Mesenchymal stem cell (in vitro differentiated cells and primary cell): Measurements from ENCODE around the gene SIVA1.
A peak's percentile ranks its signal among the peaks of the same experiment; 100 is the strongest.

Experiments used
- DNase-seq: peaks from one replicate; pipeline ENCODE4 v3.0.0-alpha.2; 2013
- H2AFZ ChIP-seq: one replicate; pipeline ENCODE4 v1.6.1; 2013; ENCODE audit warnings: low read depth, mild to moderate bottlenecking, control low read depth, inconsistent platforms, low read length, moderate library complexity
- H2AK5ac ChIP-seq: 2 replicates; pipeline ENCODE4 v1.6.1; 2013; ENCODE audit warnings: low read length, moderate library complexity, mild to moderate bottlenecking, inconsistent platforms; ENCODE audit not compliant: severe bottlenecking
- H2BK120ac ChIP-seq: one replicate; pipeline ENCODE4 v1.6.1; 2013; ENCODE audit warnings: low read depth, mild to moderate bottlenecking, inconsistent platforms, low read length, moderate library complexity
- H2BK12ac ChIP-seq, 2 experiments: one replicate each; pipeline ENCODE4 v1.6.1; 2013; ENCODE audit warnings: inconsistent platforms in 2 of 2, low read length in 2 of 2, mild to moderate bottlenecking in 2 of 2, moderate library complexity in 2 of 2, control low read depth in 1 of 2
- H2BK15ac ChIP-seq: one replicate; pipeline ENCODE4 v1.6.1; 2013; ENCODE audit warnings: mild to moderate bottlenecking, low read depth, inconsistent platforms; ENCODE audit not compliant: poor library complexity, severe bottlenecking
- H2BK5ac ChIP-seq: 2 replicates; pipeline ENCODE4 v1.6.1; 2013; ENCODE audit warnings: low read depth, mild to moderate bottlenecking, low read length, control low read depth, inconsistent platforms; ENCODE audit not compliant: poor library complexity, severe bottlenecking
- H3K14ac ChIP-seq, 2 experiments: one replicate each; pipeline ENCODE4 v1.6.1; 2013; ENCODE audit warnings: inconsistent platforms in 2 of 2, low read length in 2 of 2, control low read depth in 1 of 2, mild to moderate bottlenecking in 1 of 2, moderate library complexity in 1 of 2
- H3K18ac ChIP-seq, 2 experiments: one replicate each; pipeline ENCODE4 v1.6.1; 2013; ENCODE audit warnings: inconsistent platforms in 2 of 2, low read length in 2 of 2, control low read depth in 1 of 2, low read depth in 1 of 2, mild to moderate bottlenecking in 1 of 2
- H3K23ac ChIP-seq, 2 experiments: one replicate each; pipeline ENCODE4 v1.6.1; 2013; ENCODE audit warnings: inconsistent platforms in 2 of 2, low read length in 2 of 2, mild to moderate bottlenecking in 2 of 2, moderate library complexity in 2 of 2, control low read depth in 1 of 2
- H3K27ac ChIP-seq: 2 replicates; pipeline ENCODE4 v1.5.1; 2013; ENCODE audit warnings: mild to moderate bottlenecking, moderate library complexity, low read length, control low read depth, inconsistent platforms; ENCODE audit not compliant: poor library complexity, severe bottlenecking
- H3K27me3 ChIP-seq, 2 experiments: 2 replicates each; pipeline versions ENCODE4 v1.6.1 to v1.7.0; 2013; ENCODE audit warnings: low read length in 2 of 2, mild to moderate bottlenecking in 2 of 2, moderate library complexity in 2 of 2, control low read depth in 1 of 2, inconsistent platforms in 1 of 2; ENCODE audit not compliant: control insufficient read depth in 1 of 2, insufficient read depth in 1 of 2
- H3K36me3 ChIP-seq, 2 experiments: 2 replicates each; pipeline versions ENCODE4 v1.6.1 to v1.7.0; 2013; ENCODE audit warnings: low read length in 2 of 2, control low read depth in 1 of 2, inconsistent platforms in 1 of 2, low read depth in 1 of 2, mild to moderate bottlenecking in 1 of 2; ENCODE audit not compliant: insufficient read depth in 2 of 2, control insufficient read depth in 1 of 2
- H3K4ac ChIP-seq, 2 experiments: one replicate each; pipeline ENCODE4 v1.6.1; 2013; ENCODE audit warnings: inconsistent platforms in 2 of 2, low read length in 2 of 2, mild to moderate bottlenecking in 2 of 2, moderate library complexity in 2 of 2, control low read depth in 1 of 2, low read depth in 1 of 2
- H3K4me1 ChIP-seq: 2 replicates; pipeline ENCODE4 v1.6.1; 2013; ENCODE audit warnings: low read depth, low read length, control low read depth; ENCODE audit not compliant: control insufficient read depth, insufficient read depth
- H3K4me2 ChIP-seq: 2 replicates; pipeline ENCODE4 v1.6.1; 2013; ENCODE audit warnings: low read length, mild to moderate bottlenecking, inconsistent platforms; ENCODE audit not compliant: poor library complexity, severe bottlenecking
- H3K4me3 ChIP-seq, 2 experiments: 2 replicates each; pipeline versions ENCODE4 v1.5.1 to v1.7.0; 2013; ENCODE audit warnings: low read length in 2 of 2, mild to moderate bottlenecking in 2 of 2, control low read depth in 1 of 2, low read depth in 1 of 2; ENCODE audit not compliant: insufficient read depth in 1 of 2
- H3K79me1 ChIP-seq: replicated peaks from 2 replicates; pipeline ENCODE4 v1.6.1; 2013; ENCODE audit warnings: mild to moderate bottlenecking, control low read depth, low read length, inconsistent platforms; ENCODE audit not compliant: poor library complexity, severe bottlenecking
- H3K9ac ChIP-seq: 2 replicates; pipeline ENCODE4 v1.7.0; 2013; ENCODE audit warnings: mild to moderate bottlenecking, low read length, moderate library complexity
- H3K9me3 ChIP-seq: 2 replicates; pipeline ENCODE4 v1.7.0; 2013; ENCODE audit warnings: mild to moderate bottlenecking, low read length; ENCODE audit not compliant: control insufficient read depth
- H4K8ac ChIP-seq: one replicate; pipeline ENCODE4 v1.6.1; 2013; ENCODE audit warnings: inconsistent platforms, mild to moderate bottlenecking, low read length, moderate library complexity
- H4K91ac ChIP-seq: one replicate; pipeline ENCODE4 v1.6.1; 2013; ENCODE audit warnings: mild to moderate bottlenecking, low read length, inconsistent platforms
- WGBS: methylation state at CpG from one replicate; pipeline ENCODE4 v1.1.7; 2013; ENCODE audit warnings: mixed read lengths; 5-methylcytosine and 5-hydroxymethylcytosine counted together

Gene SIVA1

DNA sequence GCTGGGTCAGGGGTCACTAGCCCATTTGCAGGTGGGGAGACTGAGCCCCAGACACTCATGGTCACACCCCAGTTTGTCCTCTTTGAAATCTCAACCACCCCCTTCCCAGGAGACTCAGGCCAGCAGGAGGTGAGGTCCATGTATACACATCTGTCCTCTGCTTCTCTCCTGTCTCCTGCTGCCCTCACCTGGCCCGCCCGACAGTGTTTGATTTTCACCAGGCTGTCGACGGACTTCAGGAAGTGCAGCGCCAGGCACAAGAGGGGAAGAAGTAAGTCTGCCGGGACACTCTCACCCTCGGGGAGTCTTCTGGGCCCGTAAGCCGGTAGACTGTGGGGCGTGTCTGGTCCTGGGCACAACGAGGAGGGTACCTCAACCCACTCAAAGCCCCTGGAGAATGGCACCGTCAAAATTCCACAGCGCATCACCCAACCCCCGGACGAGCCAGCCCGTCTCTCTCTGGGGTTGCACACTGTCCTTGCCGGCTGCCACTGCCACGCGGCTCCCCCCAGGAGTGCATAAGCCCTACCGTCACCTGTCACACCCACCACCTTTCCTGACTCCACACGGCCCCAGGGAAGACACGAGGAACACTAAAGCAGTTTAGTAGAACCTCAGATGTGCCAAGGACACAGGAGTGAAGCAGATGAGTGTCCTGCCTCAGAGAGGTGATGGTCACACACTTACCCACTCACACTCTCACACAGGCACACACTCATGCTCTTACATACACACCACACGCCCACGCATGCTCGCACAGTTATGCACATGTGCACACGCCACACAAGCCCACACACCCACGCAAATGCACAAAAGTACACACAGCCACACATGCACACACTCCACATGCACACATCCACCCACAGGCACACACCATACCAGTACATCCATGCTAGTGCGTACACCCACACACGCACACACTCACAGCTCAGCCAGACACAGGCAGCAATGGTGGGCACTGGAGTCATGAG lies 13.1 kb upstream of the SIVA1 start:
- Histone ChIP-seq H3K27me3 (peaks cover 7 to 11% of the 10 kb centered on the region in 2 experiments), H3K9me3 (no peaks in the 10 kb centered on the region), H2BK15ac (peak overlapping the region; percentile 55), H2AK5ac (no peak overlapping the region), H3K4me1 (peaks cover 14% of the 10 kb centered on the region), H4K8ac (no peak overlapping the region), H3K4me3 (no peak overlapping the region), H3K14ac (peak overlapping the region in 1 of 2 experiments; percentile 59), H2BK120ac (no peak overlapping the region), H2BK12ac (peak overlapping the region in 1 of 2 experiments; percentile 17), H3K79me1 (no peaks in the 10 kb centered on the region), H2BK5ac (no peak overlapping the region), H3K36me3 (peaks cover 0 to 24% of the 10 kb centered on the region in 2 experiments), H4K91ac (peak overlapping the region; percentile 1), H3K27ac (no peak overlapping the region), H2AFZ (no peak overlapping the region), H3K4me2 (no peak overlapping the region), H3K23ac (no peak overlapping the region), H3K9ac (no peak overlapping the region), H3K18ac (peak overlapping the region in 1 of 2 experiments; percentile 42), H3K4ac (no peak overlapping the region)
- 90% methylated on average over 29 of the region's 29 CpGs for WGBS
- no peak for DNase-seq

DNA sequence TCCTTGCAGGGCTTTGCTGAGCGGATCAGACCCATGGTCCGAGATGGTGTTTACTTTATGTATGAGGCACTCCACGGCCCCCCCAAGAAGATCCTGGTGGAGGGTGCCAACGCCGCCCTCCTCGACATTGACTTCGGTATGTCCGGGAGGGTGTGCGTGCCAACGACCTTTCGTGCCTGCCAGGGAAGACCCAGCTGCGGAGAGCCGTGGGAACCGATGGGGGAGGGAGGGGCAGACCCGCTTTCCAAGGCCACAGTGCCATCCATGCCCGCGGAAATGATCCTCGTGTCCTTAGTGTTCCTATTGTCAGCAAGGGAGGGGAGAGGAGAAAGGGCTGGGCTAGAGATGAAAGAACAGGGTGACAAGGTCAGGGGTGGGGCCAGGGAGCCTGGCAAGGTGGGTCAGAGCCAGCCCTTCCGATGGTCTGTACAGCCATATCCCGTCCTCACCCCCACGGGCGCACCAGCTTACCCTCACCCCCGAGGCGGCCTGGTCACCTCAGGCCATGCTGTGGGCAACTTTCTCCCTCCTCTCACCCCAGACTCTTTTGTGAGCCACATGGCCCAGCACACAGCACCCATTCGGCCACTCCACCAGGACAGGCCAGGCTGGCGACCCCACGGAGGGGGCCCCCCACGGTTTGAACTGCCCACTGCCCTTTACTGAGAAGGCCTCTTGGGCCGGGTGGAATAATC lies 11.7 kb upstream of the SIVA1 start:
- 94% methylated on average over 29 of the region's 29 CpGs for WGBS
- no peak overlapping the region for H2BK15ac ChIP-seq
- H3K4me2 ChIP-seq: no peak overlapping the region
- no peak for DNase-seq
- H3K36me3 ChIP-seq: peaks cover 0 to 24% of the 10 kb centered on the region in 2 experiments
- no peak overlapping the region for H3K23ac ChIP-seq
- no peak overlapping the region for H3K9ac ChIP-seq
- peak overlapping the region in 1 of 2 experiments; percentile 7 for H3K4me3 ChIP-seq
- no peaks in the 10 kb centered on the region for H3K79me1 ChIP-seq
- no peak overlapping the region for H3K18ac ChIP-seq
- H3K27ac ChIP-seq: no peak overlapping the region
- no peak overlapping the region for H2AK5ac ChIP-seq
- H3K27me3 ChIP-seq: peaks cover 7 to 10% of the 10 kb centered on the region in 2 experiments
- H4K91ac ChIP-seq: no peak overlapping the region
- no peaks in the 10 kb centered on the region for H3K9me3 ChIP-seq
- peaks cover 6% of the 10 kb centered on the region for H3K4me1 ChIP-seq
- peak overlapping the region in 1 of 2 experiments; percentile 31 for H2BK12ac ChIP-seq
- H3K14ac ChIP-seq: no peak overlapping the region
- no peak overlapping the region for H2AFZ ChIP-seq
- H2BK120ac ChIP-seq: no peak overlapping the region
- H4K8ac ChIP-seq: no peak overlapping the region
- H2BK5ac ChIP-seq: no peak overlapping the region
- no peak overlapping the region for H3K4ac ChIP-seq

DNA sequence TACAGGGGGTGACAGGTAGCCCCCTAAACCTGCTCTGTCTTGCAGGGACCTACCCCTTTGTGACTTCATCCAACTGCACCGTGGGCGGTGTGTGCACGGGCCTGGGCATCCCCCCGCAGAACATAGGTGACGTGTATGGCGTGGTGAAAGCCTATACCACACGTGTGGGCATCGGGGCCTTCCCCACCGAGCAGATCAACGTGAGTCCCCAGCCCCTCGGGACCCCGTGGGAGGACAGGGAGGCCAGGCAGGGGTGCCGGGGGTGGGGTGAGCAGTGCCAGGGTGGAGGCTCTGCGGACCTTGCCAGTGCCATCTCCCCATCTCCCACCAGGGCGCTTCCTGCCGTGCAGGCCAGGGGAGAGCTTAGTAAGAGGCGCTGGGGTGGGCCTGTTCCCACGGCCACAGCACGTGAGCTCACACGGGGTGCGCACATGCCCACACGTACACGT lies 11.1 kb upstream of the SIVA1 start:
- peak overlapping the region in 1 of 2 experiments; percentile 12 for H2BK12ac ChIP-seq
- no peak overlapping the region for H3K27ac ChIP-seq
- no peak overlapping the region for H3K4me2 ChIP-seq
- no peak overlapping the region for H3K4ac ChIP-seq
- H3K9ac ChIP-seq: no peak overlapping the region
- H3K23ac ChIP-seq: no peak overlapping the region
- no peak overlapping the region for H3K14ac ChIP-seq
- WGBS: 89% methylated on average over 23 of the region's 23 CpGs
- H4K8ac ChIP-seq: no peak overlapping the region
- H2AK5ac ChIP-seq: no peak overlapping the region
- H3K4me1 ChIP-seq: peaks cover 4% of the 10 kb centered on the region
- H2BK5ac ChIP-seq: no peak overlapping the region
- H2BK15ac ChIP-seq: no peak overlapping the region
- no peak overlapping the region for H2BK120ac ChIP-seq
- H3K36me3 ChIP-seq: peaks cover 0 to 24% of the 10 kb centered on the region in 2 experiments
- no peak overlapping the region for H2AFZ ChIP-seq
- H3K18ac ChIP-seq: peak overlapping the region in 1 of 2 experiments; percentile 5
- no peak for DNase-seq
- H4K91ac ChIP-seq: peak overlapping the region; percentile 58
- H3K27me3 ChIP-seq: peaks cover 7 to 10% of the 10 kb centered on the region in 2 experiments
- no peaks in the 10 kb centered on the region for H3K79me1 ChIP-seq
- no peaks in the 10 kb centered on the region for H3K9me3 ChIP-seq
- no peak overlapping the region for H3K4me3 ChIP-seq
